Measurements from ENCODE around the gene SSPN.

Gene SSPN

DNA sequence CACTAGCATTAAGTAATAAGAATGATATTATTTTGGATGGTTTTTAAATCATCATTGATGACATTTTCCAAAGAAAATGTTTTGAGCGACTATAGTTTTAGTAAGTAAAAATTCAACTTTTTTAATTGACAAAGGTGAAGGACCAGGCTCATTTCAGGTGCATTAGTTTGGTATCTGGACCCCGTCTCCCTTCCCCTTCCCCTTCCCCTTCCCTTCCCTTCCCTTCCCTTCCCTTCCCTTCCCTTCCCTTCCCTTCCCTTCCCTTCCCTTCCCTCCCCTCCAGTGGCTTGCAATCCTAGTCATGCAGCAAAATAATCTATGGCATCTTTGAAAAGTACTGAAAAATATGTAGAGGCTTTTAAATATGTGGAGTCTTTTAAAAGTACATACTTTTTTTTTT lies 13.0 kb upstream of the SSPN start:
- no peak for DNase-seq
- in situ Hi-C loops (cut with HindIII; ENCODE audit: low pct_ligation_motif_present, low pct_unique_long_range_greater_than_20kb, low sequenced_read_pairs): no loop called here

DNA sequence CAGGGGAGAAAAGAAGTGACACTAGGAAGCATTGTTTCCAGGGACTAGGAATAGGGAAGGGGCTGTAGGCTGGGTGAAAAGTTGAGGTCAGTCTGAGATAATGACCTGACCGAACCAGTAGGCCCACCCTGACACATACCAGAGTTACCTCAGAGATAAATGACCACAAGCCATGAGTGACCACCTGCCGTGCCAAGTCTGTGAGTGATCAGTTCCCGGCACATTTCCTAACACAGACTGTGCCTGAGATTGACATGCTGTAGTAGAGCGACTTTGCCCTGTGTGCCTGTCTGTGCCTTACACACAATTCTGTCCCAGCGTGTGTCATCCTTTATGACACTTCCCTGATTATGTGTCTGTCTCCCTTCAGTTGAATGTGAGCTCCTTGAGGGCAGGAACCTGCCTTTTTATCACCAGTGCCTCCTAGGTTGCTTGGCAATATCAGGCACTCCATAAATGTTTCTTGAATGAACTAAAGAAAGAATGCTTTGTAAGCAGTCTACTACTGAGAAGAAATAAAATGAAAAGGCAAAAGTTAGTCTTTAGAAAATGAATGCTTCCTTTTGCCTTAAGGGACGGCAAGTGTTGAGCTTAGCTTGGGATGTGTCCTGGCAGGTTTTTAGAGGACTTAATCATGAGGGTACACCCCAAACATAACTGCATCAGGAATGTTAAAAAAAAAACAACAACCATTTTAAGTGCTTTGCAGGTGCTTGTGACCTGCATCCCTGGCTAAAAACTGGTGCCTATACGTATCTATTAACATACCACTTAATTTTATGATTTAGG lies 9.6 kb upstream of the SSPN start:
- DNase-seq: no peak
- in situ Hi-C loops (cut with HindIII; ENCODE audit: low pct_ligation_motif_present, low pct_unique_long_range_greater_than_20kb, low sequenced_read_pairs): no loop called here

DNA sequence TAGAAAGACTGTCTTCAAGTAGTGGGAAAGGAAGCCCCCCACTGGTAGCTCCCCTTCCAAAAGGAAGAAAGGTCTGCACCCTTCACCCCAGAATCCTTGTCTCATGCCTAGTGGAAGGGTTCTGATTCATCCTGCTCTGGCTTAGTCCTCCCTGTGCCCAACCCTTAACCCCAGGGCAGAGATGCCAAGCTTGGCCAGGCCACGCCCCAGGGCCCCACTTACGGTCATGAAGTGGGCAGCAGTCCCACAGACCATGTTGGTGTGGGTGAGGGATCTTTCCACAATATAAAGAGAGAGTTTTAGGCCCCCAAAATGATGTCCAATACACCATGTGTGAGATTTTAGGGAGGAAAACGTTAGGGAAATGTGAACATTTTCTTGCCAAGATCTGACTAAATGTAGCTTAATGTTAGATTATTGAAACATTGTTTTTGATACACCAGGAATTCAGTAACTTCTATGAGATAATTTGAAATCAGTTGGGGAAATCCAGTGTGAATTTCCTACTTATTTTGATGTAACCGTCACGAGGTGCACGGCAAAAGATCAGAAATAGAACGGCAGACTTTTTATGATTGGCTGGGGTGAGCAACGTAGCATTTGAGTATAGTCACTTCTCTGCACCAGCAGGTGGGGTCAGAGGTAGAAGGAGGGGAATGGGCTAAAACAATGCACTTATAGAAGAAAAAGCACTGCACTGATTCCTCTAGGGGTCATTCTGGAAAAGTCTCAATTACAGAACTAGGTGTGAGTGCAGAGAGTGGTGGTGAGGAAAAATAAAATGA lies 8.2 kb upstream of the SSPN start:
- no peak for DNase-seq

DNA sequence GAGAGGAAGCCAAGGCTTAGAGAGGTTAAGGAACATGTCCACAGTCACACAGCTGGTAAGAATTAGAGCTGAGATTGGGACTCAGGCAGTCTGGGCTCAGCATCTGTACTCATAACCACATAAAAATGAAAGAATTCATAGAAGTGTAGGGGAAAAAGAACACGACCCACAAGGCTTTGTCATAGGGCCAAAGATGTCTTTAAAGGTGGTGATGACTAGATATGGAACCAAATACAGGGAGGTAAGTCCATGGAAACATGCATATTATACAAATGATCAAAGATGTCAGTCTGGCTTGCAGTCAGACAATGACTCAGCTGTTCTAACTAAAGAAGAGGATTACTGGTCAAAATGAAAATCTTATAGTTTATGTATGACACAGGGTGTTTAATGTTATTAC lies 7.2 kb upstream of the SSPN start:
- in situ Hi-C loops (cut with HindIII; ENCODE audit: low pct_ligation_motif_present, low pct_unique_long_range_greater_than_20kb, low sequenced_read_pairs): no loop called here
- peak; percentile 10 for DNase-seq

More for the DNA sequence above, 8.2 kb upstream of the SSPN start:
- in situ Hi-C loops (cut with HindIII; ENCODE audit: low pct_ligation_motif_present, low pct_unique_long_range_greater_than_20kb, low sequenced_read_pairs): no loop called here

DNA sequence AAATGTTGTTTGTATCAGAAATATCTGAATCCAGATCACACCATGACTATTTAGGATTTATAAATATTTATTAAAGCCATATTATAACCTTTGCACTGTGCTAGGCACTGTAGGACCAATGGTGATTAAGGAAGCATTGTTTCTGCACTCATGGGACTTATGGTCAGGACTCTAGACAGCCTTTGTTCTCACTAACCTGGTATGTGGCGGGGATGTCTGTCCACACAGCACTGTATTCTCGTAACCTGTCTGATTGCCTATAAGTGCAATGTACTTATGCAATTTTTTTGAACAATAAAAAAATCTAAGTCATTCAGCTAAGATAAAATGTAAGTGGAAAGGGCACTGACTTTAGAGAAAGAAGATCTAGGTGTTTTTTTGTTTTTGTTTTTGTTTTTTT lies 6.7 kb upstream of the SSPN start:
- in situ Hi-C loops (cut with HindIII; ENCODE audit: low pct_ligation_motif_present, low pct_unique_long_range_greater_than_20kb, low sequenced_read_pairs): no loop called here

DNA sequence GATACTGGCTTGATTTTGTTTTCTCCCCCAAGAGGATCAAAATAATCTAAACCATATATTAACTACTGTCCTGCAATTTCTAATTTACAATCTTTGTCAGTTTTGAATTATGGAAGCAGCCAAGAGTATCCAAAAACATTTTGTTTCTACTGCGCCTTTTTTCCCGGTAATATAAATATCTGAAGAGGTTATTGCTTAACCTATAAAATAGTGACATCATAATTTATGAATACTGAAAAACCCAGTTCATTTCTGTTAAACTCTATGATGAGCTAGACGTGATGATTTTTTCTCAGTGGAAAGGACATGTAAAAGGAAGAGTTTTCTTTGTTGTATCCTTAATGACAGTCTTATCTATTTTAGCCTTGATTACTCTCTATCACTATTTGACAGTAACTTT lies 3.2 kb upstream of the SSPN start:
- in situ Hi-C loops (cut with HindIII; ENCODE audit: low pct_ligation_motif_present, low pct_unique_long_range_greater_than_20kb, low sequenced_read_pairs): no loop called here

More for the DNA sequence above, 6.7 kb upstream of the SSPN start:
- DNase-seq: no peak

DNA sequence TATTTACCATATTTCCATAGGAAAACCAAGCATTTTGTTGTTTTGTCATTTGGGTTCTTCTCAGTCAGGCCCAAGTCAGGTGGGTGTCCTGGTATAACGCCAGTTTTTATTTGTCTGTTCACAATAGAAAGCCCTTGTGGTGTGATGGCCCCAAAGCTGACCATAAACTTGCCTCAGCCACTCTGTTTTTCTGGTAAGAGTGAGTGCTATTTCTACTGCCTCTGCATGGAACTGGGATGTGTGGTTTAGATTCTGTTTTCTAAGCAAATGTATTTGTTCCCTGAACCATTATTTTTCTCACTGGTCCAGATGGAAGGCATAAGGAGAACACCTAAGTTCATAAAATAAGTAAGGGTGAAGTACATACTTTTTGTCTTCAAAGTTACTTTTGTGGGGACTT lies 1.8 kb upstream of the SSPN start:
- in situ Hi-C loops (cut with HindIII; ENCODE audit: low pct_ligation_motif_present, low pct_unique_long_range_greater_than_20kb, low sequenced_read_pairs): no loop called here

More for the DNA sequence above, 3.2 kb upstream of the SSPN start:
- no peak for DNase-seq

DNA sequence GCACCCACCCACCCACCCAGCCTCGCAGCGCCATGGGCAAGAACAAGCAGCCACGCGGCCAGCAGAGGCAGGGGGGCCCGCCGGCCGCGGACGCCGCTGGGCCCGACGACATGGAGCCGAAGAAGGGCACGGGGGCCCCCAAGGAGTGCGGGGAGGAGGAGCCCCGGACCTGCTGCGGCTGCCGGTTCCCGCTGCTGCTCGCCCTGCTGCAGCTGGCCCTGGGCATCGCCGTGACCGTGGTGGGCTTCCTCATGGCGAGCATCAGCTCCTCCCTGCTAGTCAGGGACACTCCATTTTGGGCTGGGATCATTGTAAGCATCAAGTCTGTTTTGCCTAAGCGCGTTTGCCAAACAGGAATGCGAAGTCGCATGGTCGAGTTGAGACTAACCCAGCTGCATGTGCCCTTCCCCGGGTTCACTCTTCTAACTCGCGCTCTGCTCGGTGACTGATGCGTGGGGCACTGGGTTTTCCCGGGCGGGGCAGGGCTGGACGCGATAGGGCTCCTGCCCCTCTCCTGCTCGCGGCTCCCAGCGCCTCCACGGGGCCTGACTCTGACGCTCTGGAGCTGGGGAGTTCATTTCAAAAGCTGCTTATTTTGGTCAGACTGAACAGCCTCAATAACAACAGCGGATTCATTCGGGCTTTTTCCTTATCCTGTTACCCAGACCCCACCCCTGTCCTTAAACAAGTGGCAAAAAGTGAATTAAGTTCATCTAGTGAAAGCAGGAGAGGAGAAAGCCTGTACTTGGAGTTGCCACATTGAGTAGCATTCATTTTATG lies 458 bp downstream of the SSPN start:
- peak; percentile 67 for DNase-seq
- in situ Hi-C loops (cut with HindIII; ENCODE audit: low pct_ligation_motif_present, low pct_unique_long_range_greater_than_20kb, low sequenced_read_pairs): no loop called here

More for the DNA sequence above, 1.8 kb upstream of the SSPN start:
- no peak for DNase-seq

DNA sequence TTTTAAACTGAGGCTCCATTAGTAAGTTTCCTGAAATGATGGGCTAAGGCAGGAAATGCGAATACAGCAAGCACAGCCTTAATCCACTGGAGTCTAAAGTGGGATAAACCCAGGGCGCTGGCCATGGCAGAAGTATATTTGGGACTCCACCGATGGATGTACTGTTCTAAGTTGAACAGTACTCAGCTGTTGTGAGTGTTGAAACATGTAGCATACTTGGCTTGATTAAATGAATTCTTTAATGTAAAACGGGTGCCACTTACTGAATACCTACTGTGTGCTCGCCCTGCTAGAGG lies 996 bp downstream of the SSPN start:
- DNase-seq: peak; percentile 47

DNA sequence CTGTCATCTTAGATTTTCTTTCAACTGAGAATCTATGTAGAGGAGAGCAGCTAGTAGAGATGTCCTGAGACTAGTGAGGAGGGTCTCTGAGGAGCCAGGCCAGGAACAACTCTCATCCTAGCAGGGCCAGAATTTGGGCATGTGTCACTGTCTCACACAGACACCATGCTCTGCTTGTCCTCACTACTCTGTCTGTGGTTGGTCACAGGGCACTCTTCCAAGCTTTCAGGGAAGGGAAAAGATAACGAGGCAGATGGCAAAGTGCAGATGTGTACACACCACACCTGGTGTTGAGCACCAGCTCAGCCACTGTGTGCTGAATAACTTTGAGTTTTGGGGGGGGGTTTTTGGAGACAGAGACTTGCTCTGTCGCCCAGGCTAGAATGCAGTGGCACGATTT lies 2.5 kb downstream of the SSPN start:
- in situ Hi-C loops (cut with HindIII; ENCODE audit: low pct_ligation_motif_present, low pct_unique_long_range_greater_than_20kb, low sequenced_read_pairs): no loop called here
- no peak for DNase-seq

More for the DNA sequence above, 996 bp downstream of the SSPN start:
- in situ Hi-C loops (cut with HindIII; ENCODE audit: low pct_ligation_motif_present, low pct_unique_long_range_greater_than_20kb, low sequenced_read_pairs): no loop called here

DNA sequence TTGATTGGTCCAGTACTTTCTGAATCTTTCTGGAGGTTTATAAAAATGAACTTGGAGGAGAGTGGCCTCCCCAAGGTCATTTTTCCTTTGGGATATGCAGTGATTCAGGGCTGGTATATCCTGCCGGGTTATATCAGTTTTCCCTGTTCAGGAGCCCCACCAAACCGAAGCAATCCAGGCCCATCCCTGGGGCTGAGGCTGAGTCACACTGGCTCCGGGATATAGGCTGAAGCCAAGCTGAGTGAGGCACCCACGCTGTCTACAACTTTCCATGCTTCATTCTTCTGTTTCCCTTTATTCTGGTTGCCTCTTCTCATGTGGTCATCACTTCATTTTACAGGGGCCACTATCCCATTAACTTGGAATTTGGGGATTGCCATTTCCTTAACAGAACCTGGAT lies 3.4 kb downstream of the SSPN start:
- peak; percentile 26 for DNase-seq
- in situ Hi-C loops (cut with HindIII; ENCODE audit: low pct_ligation_motif_present, low pct_unique_long_range_greater_than_20kb, low sequenced_read_pairs): no loop called here

DNA sequence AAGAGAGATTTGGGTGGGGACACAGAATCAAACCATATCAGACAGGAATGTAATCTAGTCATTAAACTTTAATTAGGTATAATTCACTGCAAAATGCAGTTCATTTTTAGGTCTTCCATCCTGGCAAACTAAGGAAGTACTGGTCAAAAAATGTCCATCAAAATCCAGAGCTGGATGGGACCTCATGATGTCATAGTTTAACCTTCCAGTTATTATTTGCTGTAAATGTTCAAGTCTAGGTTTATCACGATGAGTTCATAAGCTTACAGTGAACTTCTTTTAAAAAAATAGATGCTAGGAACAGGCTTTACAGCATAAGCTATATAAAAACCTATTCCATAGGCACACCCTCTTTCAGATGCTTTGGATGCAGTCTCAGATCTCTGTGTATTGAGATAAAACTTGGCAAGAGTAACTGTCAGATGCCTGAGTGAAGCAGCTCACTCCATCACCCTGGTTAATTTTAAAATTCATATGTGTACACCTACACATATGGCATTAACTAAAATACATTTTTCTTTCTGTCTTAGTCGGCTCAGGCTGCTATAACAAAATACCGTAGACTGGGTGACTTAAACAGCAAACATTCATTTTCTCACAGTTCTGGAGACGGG lies 7.9 kb downstream of the SSPN start:
- in situ Hi-C loops (cut with HindIII; ENCODE audit: low pct_ligation_motif_present, low pct_unique_long_range_greater_than_20kb, low sequenced_read_pairs): no loop called here
- no peak for DNase-seq

DNA sequence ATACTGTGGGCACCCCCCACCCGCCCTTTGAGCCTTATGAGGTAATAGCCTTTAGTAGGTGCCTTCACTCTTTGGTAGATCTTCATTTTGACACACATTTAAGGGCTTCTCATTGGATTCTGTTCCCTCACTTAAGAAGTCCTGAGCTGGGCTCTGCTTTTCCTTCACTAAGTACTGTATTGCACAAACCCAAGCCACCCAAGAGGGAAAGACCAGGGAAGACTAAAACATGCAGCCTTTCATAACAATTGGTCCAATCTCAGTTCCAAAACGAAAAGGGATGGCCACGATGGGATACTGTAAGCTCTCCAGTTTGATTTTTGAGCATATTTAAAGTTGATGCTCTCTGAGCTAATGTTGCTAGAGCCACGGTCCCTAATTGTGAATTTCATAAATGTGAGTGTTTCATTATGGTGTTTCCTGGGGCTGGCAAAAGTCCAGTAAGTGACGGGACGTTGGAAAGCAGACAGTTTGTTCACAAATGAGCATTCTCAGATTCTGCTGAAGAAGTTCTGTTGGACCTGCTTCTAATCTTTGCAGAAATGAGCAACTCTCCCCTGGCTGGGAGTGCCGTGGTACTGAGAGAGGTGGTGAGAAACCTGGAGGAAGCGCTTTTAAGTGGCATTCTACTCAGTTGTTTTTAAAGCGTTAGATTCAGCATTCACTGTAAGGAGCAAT lies 9.4 kb downstream of the SSPN start:
- DNase-seq: no peak
- in situ Hi-C loops (cut with HindIII; ENCODE audit: low pct_ligation_motif_present, low pct_unique_long_range_greater_than_20kb, low sequenced_read_pairs): no loop called here

DNA sequence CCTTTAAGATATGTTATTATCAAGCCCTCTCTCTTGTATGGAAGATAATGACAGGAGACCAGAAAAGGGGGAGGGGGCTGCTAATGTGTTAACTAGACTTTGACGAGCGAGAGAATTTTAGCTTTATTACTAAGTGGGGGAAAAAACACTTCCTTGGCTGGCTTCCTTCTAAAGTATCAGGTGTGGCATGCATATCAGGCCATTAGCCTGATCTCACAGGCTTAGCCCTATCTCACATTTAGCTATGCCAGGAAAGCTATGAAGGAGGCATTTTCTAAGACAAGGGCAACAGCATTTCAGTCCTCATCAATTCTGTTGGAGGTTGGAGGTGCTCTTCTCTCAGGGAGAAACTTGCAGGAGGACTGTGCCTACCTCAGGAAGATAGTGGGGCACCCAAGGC lies 9.9 kb downstream of the SSPN start:
- DNase-seq: no peak
- in situ Hi-C loops (cut with HindIII; ENCODE audit: low pct_ligation_motif_present, low pct_unique_long_range_greater_than_20kb, low sequenced_read_pairs): no loop called here

DNA sequence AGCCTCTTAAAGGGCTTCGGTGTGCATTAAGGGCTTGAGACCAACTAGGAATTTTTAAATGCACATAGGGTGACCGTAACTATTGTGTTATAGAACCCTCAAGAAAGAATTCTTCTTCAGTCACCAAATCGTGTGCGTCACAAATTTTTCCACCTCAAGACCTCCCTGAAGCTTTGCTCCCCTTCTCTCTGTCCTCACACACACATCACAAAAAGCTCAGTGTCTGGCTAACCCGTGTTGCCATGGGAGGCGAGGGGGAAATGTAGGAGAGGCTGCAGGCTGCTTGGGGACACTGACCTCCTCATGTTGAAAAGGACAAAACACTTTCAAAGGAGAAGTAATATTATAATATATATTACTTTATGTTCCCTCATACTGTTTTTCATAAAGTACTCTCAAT lies 10.6 kb downstream of the SSPN start:
- in situ Hi-C loops (cut with HindIII; ENCODE audit: low pct_ligation_motif_present, low pct_unique_long_range_greater_than_20kb, low sequenced_read_pairs): no loop called here
- no peak for DNase-seq

DNA sequence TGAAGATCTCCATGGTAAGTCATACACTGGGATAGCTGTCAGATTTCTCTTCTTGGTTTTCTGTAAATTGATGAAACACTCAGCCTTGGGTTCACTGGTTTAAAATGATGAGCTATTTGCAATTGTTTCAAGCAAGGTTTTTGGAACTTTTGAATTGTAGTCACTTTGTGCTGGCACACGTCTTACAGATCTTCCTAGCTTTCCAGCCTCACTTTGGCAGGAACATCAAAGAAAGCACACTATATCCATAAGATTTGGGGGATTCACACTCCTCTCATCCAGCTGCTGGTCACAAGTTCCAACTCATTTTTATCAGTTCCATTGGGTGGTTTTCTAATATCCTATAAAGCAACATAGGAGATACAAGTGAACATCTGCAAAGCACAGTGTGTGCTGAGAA lies 16.0 kb downstream of the SSPN start:
- in situ Hi-C loops (cut with HindIII; ENCODE audit: low pct_ligation_motif_present, low pct_unique_long_range_greater_than_20kb, low sequenced_read_pairs): no loop called here

DNA sequence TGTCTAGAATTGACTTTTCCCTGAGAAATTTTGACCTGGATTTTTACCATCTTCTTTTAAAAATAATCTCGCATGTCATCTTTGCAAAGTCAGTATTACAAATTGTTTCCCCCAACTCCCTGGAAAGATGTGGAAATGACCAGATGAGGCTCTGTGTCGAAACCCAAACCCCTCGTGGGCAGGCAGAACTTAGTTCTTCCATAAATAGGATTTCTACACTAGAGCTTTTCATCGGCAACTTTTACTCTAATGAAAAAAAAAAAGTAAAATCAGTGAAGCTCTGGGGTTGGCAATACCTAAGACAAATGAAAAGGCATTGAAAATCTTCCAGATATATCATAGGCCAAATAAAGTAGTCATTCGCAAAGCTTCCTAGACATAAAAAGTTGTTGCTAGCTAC lies 17.0 kb downstream of the SSPN start:
- in situ Hi-C loops (cut with HindIII; ENCODE audit: low pct_ligation_motif_present, low pct_unique_long_range_greater_than_20kb, low sequenced_read_pairs): no loop called here
- DNase-seq: no peak

More for the DNA sequence above, 16.0 kb downstream of the SSPN start:
- no peak for DNase-seq

DNA sequence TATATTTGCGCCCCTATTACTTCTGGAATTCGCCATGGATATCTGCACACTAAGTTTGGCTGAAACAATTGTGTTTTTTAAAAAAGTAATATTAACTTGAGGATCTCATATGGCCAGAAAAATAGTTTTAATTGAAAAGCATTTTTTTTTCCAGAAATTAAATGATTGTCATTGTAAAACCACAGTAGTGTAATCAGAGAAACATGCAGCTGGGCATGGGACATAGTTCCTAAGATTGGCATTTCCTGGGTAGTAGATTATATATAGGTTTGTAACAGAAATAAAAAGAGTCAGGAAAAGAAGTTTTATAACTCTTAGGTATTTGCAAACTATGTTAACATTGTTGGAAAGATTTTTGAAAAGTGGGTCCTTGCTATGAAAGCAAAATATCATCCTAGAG lies 17.6 kb downstream of the SSPN start:
- no peak for DNase-seq
- in situ Hi-C loops (cut with HindIII; ENCODE audit: low pct_ligation_motif_present, low pct_unique_long_range_greater_than_20kb, low sequenced_read_pairs): no loop called here

Measured in ACHN (cell line).